Endodermal cell (in vitro differentiated cells): ENCODE measurements around the gene C19orf67. TPM values are rescaled to one million over a fixed set of nuclear protein-coding genes. Genes with fewer than 3 reads are reported as not detected.

Experiments used
- DNase-seq: peaks from one replicate; pipeline ENCODE4 v3.0.0-alpha.2; 2017
- H3K27ac ChIP-seq: 2 replicates; pipeline ENCODE4 v1.5.1; 2013; ENCODE audit warnings: mild to moderate bottlenecking, low read depth, low read length, moderate library complexity
- H3K27me3 ChIP-seq: 2 replicates; pipeline ENCODE4 v1.6.1; 2013; ENCODE audit warnings: mild to moderate bottlenecking, low read length, moderate library complexity; ENCODE audit not compliant: insufficient read depth, control insufficient read depth, poor library complexity, severe bottlenecking
- H3K36me3 ChIP-seq: 2 replicates; pipeline ENCODE4 v1.7.0; 2013; ENCODE audit warnings: mild to moderate bottlenecking, low read length, moderate library complexity; ENCODE audit not compliant: control insufficient read depth, insufficient read depth
- H3K4me1 ChIP-seq: one replicate; pipeline ENCODE4 v1.7.0; 2013; ENCODE audit warnings: low read length; ENCODE audit not compliant: control insufficient read depth, insufficient read depth
- H3K4me3 ChIP-seq: 2 replicates; pipeline ENCODE4 v1.5.1; 2013; ENCODE audit warnings: mild to moderate bottlenecking, low read length, moderate library complexity
- H3K9ac ChIP-seq: 2 replicates; pipeline ENCODE4 v1.6.1; 2013; ENCODE audit warnings: mild to moderate bottlenecking, low read length, moderate library complexity; ENCODE audit not compliant: poor library complexity, severe bottlenecking; ENCODE audit errors: extremely low read depth
- H3K9me3 ChIP-seq: 2 replicates; pipeline ENCODE4 v1.6.1; 2013; ENCODE audit warnings: mild to moderate bottlenecking, low read length, moderate library complexity; ENCODE audit not compliant: control insufficient read depth
- H3K27ac Mint-ChIP-seq: 2 replicates; pipeline ENCODE4 v1.8.0; 2020; ENCODE audit warnings: mixed read lengths
- H3K27me3 Mint-ChIP-seq: 2 replicates; pipeline ENCODE4 v1.8.0; 2021; ENCODE audit warnings: mild to moderate bottlenecking, mixed read lengths; ENCODE audit not compliant: insufficient read depth
- H3K36me3 Mint-ChIP-seq: 2 replicates; pipeline ENCODE4 v1.8.0; 2020; ENCODE audit warnings: low read depth, mixed read lengths
- H3K4me1 Mint-ChIP-seq: 2 replicates; pipeline ENCODE4 v1.8.0; 2020; ENCODE audit warnings: mixed read lengths
- H3K4me3 Mint-ChIP-seq: 2 replicates; pipeline ENCODE4 v1.8.0; 2020; ENCODE audit warnings: mild to moderate bottlenecking, moderate library complexity, mixed read lengths
- H3K9me3 Mint-ChIP-seq: 2 replicates; pipeline ENCODE4 v1.8.0; 2020; ENCODE audit warnings: mild to moderate bottlenecking, mixed read lengths
- CTCF ChIP-seq: fragments of 200-600 bp; sonication (generic); conservative IDR thresholded peaks from 2 replicates; pipeline ENCODE4 v1.5.0; 2021; ENCODE audit warnings: antibody characterized with exemption, mild to moderate bottlenecking
- WGBS, 2 experiments: methylation state at CpG; one replicate each; pipeline versions ENCODE4 v1.1.5 to v1.1.7; 2013; ENCODE audit warnings: missing lambda C conversion rate in 2 of 2, mixed read lengths in 1 of 2; ENCODE audit not compliant: insufficient coverage in 1 of 2, insufficient read length in 1 of 2; 5-methylcytosine and 5-hydroxymethylcytosine counted together
- total RNA-seq, 2 donors: library from RNA; stranded (reverse); fragmentation: NEBNext Ultra II Directional in 1 of 2; extraction: Animal tissue kit (Norgen Biotek cat#: 25700) in 1 of 2; gene quantifications; 2 replicates in 1 of 2; 3 replicates in 1 of 2; pipeline ENCODE4 v1.2.1, GENCODE V29; 2021

The C19orf67 gene
- total RNA-seq, 2 donors from 2014 or later, result 0.73 to 1.1 TPM

DNA sequence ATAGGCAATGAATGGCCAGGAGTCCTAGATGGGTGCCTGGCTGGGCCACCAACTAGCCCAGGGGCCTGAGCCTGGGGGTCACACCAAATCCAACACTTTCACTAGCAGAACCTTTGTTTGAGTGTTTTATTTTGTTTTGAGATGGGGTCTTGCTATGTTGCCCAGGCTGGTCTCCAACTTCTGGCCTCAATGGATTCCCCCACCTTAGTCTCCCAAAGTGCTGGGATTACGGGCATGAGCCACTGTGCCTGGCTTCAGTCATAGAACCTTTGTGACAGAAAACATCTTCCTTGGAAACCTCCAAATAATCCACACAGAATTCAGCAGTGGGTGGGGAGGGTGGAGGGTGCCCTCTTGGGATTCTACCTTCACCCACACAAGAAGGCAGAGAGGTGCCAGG, 25.9 kb upstream of the C19orf67 start:
- H3K27me3 Mint-ChIP-seq, result no peaks in the 10 kb centered on the region
- H3K36me3 ChIP-seq, result no peaks in the 10 kb centered on the region
- H3K36me3 Mint-ChIP-seq, result peaks cover 3% of the 10 kb centered on the region
- DNase-seq, result no peak
- H3K4me3 ChIP-seq, result no peak overlapping the region
- no peak overlapping the region for H3K9ac ChIP-seq
- no peak for TF ChIP-seq CTCF
- H3K27ac Mint-ChIP-seq, result no peak overlapping the region
- H3K27ac ChIP-seq, result no peak overlapping the region
- peaks cover 11% of the 10 kb centered on the region for H3K4me1 Mint-ChIP-seq
- no peaks in the 10 kb centered on the region for H3K9me3 ChIP-seq
- peaks cover 10% of the 10 kb centered on the region for H3K4me1 ChIP-seq
- WGBS, 2 experiments, result 89 to 100% methylated on average over 1 of the region's 1 CpG
- no peaks in the 10 kb centered on the region for H3K27me3 ChIP-seq
- H3K9me3 Mint-ChIP-seq, result no peaks in the 10 kb centered on the region
- no peak overlapping the region for H3K4me3 Mint-ChIP-seq

DNA sequence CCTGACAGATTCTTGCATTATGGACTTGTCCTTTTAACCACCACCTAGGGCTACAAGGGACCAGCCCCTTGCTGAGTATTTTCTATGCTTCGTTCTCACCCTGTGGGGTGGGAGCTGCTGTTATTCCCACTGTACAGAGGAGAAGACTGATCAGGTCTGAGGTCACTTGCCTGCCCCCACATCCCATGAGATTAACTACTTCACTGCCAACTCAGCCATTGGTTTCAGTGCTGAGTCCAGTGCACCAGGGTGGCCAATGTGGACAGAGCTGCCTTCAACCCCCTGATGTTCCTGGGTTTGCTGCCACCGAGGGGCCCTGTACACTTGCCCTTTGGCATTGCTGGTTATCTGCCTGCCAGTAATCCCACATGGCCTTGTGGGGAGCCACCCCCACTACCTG, 25.1 kb upstream of the C19orf67 start:
- H3K4me1 ChIP-seq, result peaks cover 8% of the 10 kb centered on the region
- no peaks in the 10 kb centered on the region for H3K27me3 Mint-ChIP-seq
- H3K27ac ChIP-seq, result no peak overlapping the region
- no peak overlapping the region for H3K4me3 Mint-ChIP-seq
- DNase-seq, result no peak
- no peak for TF ChIP-seq CTCF
- H3K9me3 Mint-ChIP-seq, result no peaks in the 10 kb centered on the region
- peaks cover 5% of the 10 kb centered on the region for H3K36me3 ChIP-seq
- H3K4me3 ChIP-seq, result no peak overlapping the region
- peaks cover 7% of the 10 kb centered on the region for H3K36me3 Mint-ChIP-seq
- WGBS, 2 experiments, result 89% methylated on average over 2 of the region's 2 CpGs; no CpG with 5 or more reads in 1 of the 2 experiments
- H3K9me3 ChIP-seq, result no peaks in the 10 kb centered on the region
- H3K9ac ChIP-seq, result no peak overlapping the region
- H3K4me1 Mint-ChIP-seq, result peaks cover 6% of the 10 kb centered on the region
- H3K27me3 ChIP-seq, result no peaks in the 10 kb centered on the region
- H3K27ac Mint-ChIP-seq, result no peak overlapping the region

GRCh38 chr19:14107581-14108461, 22.2 kb upstream of the C19orf67 start:
- H3K9me3 ChIP-seq, result no peaks in the 10 kb centered on the region
- H3K27ac ChIP-seq, result no peak overlapping the region
- peaks cover 1% of the 10 kb centered on the region for H3K4me1 ChIP-seq
- H3K36me3 Mint-ChIP-seq, result peaks cover 20% of the 10 kb centered on the region
- H3K4me3 Mint-ChIP-seq, result no peak overlapping the region
- WGBS, 2 experiments, result 94 to 95% methylated on average over 17 to 23 of the region's 23 CpGs
- H3K27ac Mint-ChIP-seq, result no peak overlapping the region
- no peaks in the 10 kb centered on the region for H3K27me3 ChIP-seq
- no peak for DNase-seq
- H3K36me3 ChIP-seq, result peaks cover 14% of the 10 kb centered on the region
- no peaks in the 10 kb centered on the region for H3K9me3 Mint-ChIP-seq
- H3K9ac ChIP-seq, result no peak overlapping the region
- no peak for TF ChIP-seq CTCF
- H3K4me3 ChIP-seq, result no peak overlapping the region
- no peaks in the 10 kb centered on the region for H3K27me3 Mint-ChIP-seq
- H3K4me1 Mint-ChIP-seq, result peaks cover 5% of the 10 kb centered on the region
